GM18502 (cell line): ENCODE data around the gene IGSF21.
"Not testable (repeated sequence)": the region's sequence is repeated elsewhere in the genome, so short reads cannot be mapped to it uniquely, and the experiment has no call there.

Experiments used
- ATAC-seq: cut with Tn5 transposase; IDR thresholded peaks from one replicate; pipeline ENCODE4 v1.9.1; 2021; ENCODE audit warnings: mild to moderate bottlenecking; ENCODE audit not compliant: unreplicated experiment, poor library complexity

IGSF21 gene

DNA sequence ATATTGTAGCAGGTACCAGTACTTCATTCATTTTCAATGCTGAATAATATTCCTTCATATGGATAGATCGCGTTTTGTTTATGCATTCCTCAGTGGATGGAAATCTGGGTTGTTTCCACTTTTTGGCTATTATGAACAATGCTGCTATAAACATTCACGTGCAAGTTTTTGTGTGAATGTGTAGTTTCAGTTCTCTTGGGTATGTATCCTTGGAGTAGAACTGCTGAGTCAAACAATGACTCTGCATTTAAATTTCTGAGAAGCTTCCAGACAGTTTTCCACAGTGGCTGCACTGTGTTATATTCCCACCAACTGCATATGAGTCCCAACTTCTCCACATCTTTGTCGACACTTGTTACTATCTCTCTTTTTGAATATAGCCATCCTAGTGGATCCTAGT, 235.1 kb downstream of the IGSF21 start:
- no peak for ATAC-seq

DNA sequence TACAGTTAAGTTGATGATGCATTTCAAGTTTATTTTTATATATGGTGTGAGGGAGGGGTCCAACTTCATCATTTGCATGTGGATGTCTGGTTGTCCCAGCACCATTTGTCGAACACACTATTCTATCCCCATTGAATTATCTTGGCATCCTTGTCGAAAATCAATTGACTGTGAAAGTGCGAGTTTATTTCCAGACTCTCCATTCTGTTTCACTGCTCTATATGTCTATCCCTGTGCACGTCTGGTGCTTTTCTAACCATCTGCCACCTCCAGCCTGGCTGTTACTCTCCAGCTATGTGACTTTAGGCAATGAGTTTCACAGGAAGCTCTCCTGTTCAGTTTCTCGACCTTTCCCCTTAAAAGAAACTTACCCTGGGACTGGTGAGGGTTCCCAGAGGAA, 236.0 kb downstream of the IGSF21 start:
- no peak for ATAC-seq

DNA sequence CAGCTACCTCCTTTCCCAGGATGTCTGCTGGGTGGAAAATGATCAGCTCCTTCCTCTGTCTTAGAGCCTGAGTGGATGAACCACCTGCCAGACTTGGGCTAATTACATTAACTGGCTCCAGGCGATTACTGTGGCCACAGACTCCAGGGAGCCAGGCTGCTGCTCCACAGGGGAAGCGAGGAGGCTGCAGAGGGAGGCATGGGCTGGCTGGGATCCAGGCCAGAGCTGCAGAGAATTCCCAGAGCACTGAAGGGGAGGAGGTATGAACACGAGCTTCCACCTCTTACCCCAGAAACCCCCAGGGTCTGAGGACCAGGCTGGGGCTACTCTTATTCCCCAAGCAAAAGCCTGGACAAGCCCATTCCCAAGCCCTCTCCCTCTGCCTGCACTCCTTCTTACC, 237.2 kb downstream of the IGSF21 start:
- no peak for ATAC-seq

DNA sequence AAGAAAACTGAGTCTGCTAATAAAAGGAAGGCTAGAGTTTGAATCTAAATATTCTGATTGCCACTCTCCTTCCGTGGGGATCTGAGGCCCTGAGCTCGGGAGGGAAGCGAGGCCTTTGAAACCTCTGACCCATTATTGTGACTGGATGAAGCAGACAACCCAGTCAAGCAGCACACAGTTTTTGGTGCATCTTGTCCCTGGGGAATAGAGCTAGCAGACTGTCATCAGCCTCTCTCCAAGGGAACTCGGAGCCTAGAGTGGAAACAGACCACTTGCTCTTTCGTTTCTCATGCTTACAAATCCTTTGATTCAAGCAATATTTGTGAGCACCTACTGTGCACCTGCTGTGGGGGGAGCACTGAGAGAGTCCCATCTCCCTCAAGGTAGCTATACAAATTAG, 240.0 kb downstream of the IGSF21 start:
- ATAC-seq, result no peak

DNA sequence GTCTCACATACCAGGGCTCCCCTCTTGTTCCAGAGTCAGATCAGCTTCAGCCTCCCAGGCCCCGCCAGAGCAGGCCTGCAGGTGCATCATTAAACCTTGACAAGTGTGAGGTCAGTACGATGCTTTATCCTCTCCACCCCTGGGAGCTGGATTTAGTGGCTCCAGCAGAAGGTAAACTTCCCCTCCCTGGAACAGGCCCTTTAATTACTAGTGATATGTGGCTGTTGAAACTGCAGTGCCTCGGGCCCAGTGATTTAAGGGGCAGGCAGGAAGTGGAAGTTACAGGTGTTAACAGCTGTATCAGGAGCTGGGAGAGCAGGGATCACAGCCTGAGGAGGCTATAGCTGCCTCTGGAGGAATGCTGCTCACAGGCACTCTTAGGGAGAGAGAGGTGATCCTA, 240.8 kb downstream of the IGSF21 start:
- ATAC-seq, result no peak

DNA sequence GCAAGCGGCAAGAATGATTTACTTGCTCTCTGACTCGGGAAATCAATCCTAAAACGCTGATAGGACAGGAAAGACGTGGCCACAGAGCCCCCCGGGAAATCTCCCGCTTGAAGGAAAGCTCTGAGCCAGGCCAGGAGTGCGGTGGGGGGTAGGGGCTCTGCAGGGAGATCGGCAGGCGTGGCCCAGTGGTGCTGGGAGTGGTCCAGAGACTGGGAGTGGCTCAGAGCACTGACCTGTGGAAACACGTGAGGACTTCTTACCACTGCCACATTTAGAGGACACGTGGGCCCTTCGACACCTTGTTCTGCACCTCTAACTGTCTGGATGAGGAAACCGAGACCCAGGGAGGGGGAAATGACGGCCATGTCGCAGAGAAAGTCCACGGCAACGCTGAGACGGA, 243.1 kb downstream of the IGSF21 start:
- ATAC-seq, result no peak

DNA sequence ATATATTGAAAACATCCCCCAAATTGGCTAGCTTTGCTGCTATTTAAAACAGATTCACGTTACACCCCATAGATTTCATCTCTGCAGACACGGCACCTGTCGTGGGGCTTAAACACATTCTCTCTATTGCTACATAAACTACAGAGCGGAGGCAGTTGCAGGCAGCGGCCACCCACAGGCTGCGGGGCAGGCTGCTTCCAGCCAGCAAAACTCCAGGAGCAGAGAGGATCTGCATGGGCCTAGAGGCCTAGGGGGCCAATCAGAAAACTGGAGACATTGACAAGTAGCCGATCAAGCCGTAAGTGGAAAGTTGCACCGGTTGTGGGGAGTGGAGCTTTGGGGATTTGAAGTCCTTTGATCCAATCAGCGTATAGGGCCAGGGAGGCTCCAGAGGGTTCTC, 244.1 kb downstream of the IGSF21 start:
- no peak for ATAC-seq

DNA sequence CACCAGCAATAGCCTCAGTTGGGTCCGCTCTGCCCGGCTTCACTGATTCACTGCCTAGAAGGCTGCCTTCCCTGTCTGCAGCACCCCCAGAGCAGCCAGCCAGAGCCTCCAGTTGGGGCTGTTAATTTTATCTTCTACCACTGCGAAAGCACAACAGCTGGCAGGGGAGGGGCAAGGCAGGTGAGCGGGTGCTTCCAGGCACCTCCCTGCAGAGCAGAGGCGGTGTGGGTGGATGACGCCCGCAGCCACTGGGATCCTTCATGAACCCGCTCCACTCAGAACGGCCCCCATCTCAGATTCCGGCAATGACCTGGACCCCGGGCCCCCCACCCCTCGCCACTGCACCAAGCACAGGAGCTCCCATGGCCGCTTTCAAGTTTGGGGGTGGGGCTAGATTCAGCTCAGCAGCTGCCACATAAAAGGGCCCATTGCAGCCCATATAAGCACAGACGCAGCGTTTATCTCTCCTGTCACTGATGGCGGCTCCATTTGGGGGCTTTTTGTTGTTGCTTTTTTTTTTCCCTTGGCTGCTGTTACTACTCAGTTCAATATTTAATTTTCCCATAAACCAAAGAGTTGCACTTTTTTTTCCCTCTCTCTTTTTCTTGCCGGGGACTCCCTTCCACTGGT, 245.2 kb downstream of the IGSF21 start:
- no peak for ATAC-seq

DNA sequence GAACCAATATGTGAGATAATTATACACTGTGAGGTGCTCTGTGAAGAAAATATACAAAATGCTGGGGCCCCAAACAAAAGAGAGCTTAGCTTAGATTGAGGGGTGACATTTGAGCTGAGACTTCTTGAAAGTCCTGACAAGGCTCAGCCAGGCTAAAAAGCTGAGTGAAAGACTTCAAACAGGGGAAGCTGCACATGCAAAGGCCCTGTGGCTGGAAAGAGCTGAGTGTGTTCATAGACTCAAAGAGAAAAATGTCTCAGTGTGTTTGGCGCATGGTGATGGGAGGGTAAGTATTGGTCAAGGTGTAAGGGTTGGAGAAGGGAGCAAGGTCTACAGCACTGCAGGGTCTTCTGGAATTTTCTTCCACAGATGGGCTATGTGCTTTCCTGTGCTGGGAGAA, 245.9 kb downstream of the IGSF21 start:
- ATAC-seq, result no peak

DNA sequence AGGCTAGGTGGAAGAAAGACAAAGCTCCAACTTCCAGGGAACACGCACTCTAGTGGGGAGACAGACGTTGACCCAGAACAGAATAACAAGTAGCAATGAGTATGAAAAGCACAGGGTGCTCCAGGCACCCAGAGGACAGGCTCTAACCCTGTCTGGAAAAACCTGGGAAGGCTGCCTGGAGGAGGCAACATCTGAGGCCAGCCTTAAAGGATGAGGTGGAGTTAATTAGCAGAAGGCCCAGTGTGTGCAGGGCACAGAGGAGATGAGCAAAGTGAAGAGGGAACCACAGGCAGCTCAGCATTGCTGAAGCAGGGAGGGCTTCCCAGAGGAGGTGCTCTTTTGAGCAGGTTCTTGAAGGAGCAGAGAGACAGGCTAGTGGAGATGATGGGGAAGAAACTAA, 246.4 kb downstream of the IGSF21 start:
- no peak for ATAC-seq

DNA sequence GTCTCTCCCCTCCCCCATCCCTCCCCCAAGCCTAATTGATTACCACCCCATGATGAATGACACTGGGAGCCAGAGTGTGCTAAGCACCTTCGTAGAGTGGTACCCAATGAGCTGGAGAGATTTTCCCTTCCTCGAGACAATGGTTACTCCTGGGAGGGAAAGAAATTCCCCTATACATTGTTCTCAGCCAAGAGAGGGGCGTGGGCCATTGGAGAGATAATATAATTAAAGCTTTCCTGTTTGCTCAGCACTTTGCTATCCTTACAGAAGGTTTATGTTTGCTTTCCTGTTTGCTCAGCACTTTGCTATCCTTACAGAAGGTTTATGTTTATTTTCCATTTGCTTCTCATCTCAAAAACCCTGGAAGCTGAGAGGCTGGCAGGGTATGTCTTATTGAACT, 247.0 kb downstream of the IGSF21 start:
- no peak for ATAC-seq

DNA sequence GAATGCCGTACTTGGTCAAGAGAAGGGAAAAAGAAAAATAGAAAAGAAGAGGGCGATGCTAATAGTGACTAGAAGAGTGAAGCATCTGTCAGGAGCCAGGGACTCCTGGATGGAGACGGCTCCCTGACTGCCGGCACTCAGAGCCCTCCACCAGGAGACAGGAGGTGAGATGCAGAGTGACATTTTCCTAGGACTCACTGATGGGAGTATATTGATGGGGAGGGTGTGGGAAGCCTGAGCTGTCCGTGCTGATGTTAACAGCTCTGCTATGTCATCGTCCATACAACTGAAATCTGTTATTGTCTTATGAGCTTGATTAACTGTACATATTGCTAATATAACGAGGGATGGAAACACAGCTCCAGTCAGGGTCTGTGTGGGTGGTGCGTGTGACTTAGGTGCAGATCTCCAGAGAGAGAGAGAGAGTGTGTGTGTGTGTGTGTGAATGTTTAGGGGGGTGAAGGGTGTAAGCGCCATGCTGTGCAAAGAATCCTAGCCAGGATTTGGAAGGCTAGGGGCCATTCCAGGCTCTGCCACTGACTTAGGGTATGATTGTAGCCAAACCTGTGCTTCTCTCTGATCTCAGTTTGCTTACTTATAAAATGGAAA, 250.1 kb downstream of the IGSF21 start:
- no peak for ATAC-seq

DNA sequence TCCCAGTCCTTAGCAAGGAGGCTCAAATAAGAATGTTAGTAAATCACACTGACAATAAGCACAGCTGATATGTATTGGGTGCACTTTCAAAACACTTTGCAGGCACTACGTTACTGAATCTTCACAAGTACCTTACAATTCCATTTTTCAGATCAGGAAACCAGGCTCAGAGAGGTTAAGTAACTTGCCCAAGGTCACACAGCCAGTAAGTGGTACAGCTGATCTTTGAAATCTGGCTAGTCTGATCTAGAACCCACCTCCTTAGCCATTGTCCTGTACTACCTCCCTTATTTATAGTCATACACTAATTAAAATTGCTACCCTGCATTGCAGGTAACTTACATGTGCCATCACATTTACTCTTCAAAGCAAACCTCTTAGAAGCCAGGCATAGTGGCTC, 251.0 kb downstream of the IGSF21 start:
- no peak for ATAC-seq

DNA sequence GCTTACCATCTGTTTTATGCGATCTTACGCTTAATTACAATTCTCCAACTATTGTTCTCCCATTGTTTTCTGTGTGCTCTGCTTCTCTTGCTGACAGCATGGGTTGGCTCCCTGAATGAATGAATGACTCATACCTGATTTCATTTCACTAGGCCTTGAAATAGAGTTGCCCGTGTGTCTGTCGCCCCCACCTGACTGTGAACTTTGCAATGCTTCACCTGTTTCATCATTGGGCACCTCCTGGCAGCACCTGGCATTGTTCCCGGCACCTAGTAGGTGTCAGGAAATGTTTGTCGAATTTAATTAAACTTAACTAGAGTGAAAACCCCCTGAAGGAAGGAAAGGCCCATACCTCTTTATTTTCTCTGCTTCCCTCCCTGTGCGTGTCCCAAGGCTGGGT, 252.7 kb downstream of the IGSF21 start:
- no peak for ATAC-seq

DNA sequence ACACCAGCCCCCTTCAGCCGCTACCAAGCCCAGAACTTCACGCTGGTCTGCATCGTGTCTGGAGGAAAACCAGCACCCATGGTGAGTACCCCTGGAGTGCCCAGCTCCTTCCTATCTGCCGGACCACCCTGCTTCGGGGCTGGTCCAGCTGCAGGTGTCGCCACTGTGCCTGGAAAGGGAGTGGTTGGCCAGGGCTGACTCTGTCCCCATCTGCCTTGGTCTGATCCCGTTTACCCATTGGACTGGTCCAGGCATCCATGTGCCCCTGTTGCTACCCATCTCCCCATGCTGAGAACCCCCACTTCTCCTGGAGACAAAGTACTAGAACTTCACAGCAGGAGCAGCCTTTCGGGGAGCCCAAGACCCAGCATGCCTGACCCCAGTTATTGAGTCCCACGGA, 254.6 kb downstream of the IGSF21 start:
- no peak for ATAC-seq

DNA sequence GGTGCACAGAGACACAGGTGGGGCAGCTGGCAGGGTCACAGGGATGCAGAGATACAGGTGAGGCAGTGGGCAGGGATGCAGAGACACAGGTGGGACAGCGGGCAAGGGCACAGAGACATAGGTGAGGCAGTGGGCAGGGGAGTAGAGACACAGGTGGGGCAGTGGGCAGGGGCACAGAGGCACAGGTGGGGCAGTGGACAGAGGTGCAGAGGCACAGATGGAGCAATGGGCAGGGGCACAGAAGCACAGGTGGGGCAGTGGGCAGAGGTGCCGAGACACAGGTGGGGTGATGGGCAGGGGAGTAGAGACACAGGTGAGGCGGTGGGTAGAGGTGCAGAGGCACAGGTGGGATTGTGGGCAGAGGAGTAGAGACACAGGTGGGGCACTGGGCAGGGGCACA, 255.8 kb downstream of the IGSF21 start:
- ATAC-seq, result no peak

DNA sequence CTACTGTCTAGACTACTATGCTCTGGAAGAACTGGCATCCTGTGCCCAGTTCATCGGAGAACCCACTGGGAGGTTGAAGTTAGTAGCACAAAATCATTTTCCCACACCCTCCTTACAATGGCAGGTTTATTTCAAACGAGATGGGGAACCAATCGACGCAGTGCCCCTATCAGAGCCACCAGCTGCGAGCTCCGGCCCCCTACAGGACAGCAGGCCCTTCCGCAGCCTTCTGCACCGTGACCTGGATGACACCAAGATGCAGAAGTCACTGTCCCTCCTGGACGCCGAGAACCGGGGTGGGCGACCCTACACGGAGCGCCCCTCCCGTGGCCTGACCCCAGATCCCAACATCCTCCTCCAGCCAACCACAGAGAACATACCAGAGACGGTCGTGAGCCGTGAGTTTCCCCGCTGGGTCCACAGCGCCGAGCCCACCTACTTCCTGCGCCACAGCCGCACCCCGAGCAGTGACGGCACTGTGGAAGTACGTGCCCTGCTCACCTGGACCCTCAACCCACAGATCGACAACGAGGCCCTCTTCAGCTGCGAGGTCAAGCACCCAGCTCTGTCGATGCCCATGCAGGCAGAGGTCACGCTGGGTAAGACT, 257.6 kb downstream of the IGSF21 start:
- no peak for ATAC-seq

DNA sequence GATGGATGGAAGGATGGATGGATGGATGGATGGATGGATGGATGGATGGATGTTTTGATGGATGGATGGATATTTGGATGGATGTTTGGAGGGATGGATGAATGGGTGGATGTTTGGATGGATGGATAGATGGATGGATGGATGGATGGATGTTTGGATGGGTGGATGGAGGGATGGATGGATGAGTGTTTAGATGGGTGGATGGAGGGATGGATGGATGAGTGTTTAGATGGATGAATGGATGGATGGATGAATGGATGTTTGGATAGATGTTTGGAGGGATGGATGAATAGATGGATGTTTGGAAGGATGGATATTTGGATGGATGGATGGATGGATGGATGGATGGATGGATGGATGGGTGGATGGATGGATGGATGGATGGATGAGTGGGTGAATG, 264.9 kb downstream of the IGSF21 start:
- ATAC-seq, result not testable (repeated sequence)

DNA sequence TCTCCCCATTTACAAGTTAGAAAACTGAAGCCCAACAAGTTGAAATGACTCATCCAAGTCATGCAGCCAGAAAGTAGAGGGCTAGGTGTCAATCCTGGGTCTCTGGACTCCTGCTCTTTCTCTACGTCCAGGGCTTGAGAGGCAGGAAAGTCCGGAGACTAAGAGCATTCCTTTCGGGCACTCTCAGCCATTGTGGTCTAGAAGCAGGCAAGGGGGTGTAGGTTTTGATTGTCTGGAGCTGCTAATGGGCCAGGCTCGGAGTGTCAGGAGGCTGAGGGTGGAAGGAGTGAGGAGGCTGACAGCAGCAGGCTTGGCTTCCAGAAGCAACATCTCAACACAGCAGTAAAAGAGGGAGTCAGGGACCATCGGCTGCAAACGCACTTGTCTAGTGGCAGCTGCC, 265.6 kb downstream of the IGSF21 start:
- ATAC-seq, result no peak

DNA sequence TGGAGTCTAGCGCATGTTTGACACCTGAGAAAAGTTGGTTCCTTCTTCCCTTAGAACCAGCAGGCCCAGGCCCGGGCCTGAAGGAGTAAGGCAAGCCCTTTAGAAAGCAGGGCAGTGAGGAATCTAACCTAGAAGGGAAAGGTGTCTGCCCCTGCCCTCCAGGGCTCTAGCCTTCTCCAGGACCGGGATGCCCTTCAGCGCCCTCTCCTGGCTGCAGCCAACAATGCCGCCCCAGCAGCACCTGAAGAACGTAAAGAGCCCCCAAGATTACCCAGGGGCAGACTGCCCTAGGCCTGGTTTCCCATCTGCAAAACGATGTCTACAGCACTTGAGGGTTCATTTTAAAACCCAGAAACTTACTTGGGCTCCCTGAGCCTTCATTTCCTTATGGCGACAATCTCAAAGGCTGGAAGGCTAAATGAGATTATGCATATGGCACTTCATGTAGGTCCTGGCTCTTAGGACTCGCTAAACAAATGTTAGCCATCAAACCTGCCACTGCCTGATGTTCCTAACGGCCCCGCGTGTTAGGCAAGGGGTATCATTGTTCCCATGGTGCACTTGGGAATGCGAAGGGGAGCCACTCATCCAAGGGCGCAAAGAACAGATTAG, 266.4 kb downstream of the IGSF21 start:
- no peak for ATAC-seq

DNA sequence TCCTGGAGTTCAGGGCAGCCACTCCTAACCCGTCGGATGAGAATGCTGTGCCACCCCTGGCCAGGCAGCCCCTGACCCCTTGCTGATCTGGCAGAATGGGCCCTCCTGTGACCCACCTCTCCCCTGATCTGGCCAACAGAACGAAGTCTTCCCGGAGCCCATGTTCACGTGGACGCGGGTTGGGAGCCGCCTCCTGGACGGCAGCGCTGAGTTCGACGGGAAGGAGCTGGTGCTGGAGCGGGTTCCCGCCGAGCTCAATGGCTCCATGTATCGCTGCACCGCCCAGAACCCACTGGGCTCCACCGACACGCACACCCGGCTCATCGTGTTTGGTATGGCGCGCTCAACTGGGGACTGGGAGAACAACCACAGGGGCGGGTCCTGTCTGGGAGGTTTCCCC, 269.1 kb downstream of the IGSF21 start:
- ATAC-seq, result no peak

DNA sequence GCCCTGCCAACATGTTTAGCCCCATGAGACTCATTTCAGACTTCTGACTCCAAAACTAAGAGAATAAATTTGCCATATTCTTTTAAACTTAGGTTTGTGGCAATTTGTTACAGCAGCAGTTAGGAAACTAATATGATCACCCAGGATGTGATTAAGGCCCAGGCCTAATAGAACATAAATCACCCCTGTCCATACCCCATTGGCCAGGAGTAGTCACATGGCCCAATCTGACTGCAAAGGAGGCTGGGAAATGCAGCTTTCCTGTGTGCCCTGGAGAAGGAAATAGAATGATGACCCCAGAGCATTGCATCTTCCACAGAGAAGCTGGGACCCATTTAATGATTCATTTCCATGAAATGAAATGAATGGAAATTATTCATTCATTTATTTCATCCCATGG, 272.7 kb downstream of the IGSF21 start:
- no peak for ATAC-seq
